Stimulated activated CD4-positive, alpha-beta T cell treated with anti-CD3 and anti-CD28 coated beads, Interleukin-2, amount 100 ng/mL, for 24 hours (primary cell): Measurements from ENCODE around the gene LEO1.

Experiments
- DNase-seq, 2 donors: peaks; one replicate each; pipeline ENCODE4 v3.0.0-alpha.2; 2020

LEO1 gene

DNA sequence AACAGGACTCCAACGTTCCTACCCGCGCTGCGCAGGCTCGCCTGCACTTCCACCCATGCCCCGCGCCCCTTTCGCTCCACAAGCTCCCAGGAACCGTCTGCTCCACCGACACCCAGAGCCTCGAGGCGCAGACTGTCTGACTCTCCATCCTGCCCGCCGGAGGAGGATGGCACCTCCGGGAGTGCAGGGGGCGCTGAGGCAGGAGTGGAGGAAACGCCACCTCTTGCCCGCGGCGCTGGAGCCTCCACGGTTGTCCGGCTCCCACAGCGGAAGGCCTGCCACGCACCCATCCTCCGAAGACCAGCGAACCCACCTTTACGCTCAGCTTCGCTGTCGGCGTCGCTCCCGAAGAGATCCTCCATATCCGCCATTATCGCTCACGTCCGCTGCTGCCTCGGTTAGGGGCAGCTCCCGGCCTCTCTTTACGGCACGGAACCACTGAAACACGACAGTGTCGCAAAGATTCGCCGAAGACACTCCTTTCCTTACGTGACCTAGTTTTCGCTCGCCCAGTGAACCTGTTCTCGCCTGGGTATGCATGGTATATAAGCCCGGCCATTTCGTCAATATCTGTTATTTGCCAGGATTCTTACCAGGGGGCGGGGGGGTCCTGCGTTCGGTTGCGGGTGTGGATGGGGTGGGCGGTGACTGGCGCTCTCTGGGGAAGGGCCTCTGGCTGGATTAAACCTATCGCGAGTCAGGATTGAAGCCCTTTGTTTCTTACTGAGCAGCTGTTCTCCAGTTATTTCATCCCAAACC, at the start of gene LEO1:
Gene LEO1 (minus strand): TSS at position 404 of the 759 bp plus-strand sequence. CDS start 33 bp downstream, at position 371.
- DNase-seq = peak; percentile 83 to 89

DNA sequence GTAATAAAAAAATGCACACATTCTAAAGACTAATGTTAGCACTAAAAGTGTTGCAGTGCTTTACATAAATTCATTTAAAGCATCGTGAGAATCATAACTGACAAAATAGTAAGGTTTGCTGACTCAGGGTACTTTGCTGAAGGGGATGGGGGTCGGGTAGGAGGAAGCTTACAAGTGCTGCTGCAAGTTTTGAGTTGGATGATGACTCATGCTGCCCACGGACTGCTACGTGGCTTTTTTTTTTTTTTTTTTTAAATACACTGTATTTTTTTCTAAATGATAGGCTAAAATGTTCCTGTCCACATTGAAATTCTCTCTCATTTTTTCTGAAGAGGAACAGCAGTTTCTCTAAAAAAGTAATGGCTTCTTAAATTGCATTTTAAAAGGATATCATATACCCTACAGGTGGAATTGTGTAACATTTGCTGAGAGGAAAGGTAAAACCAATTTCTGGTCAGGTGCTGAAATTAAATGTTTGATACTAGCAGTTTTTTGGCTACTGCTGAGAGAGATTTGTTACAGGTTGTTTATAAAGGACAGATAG, 49.6 kb upstream of the LEO1 start:
- peak; percentile 64 to 78 for DNase-seq

DNA sequence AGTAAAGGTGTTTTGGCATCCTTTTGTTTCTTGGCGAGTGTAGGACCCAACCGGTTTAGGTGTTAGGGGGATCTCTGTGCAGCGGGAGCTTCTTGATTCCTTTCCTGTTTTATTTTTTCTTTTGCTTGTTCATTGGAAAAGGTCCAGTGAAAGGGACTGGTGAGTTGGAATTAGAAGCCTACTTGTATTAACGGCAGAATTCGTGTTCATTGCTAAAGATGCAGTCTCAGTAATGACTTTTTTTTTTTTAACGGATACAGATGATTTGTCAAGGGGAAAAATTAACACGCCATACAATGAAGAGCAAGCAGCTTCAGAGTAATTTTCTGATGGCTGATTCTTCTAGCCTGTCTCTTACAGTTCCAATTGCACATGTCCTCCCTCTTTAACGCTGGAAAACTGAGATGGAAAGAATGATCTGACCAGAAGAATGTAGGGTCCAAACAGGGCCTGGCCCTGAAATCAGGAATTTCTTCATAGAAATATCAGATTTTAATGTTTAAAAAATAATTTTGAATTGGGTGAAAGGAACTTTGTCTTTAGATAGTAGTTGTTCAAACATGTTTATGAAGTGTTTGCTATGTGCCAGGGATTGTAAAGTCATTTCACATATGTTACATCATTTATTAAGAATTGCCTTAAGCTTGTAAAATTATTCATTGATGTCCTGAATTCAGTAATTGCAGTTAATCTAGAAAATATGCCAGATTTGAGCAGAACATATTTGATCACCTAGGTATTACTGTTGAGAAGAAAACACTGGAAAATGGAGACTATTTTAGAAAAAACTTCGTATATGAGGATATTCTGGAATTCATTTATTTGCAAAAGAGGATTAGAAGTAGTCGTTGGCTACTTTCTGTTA, 48.9 kb upstream of the LEO1 start:
- peak in 1 of 2 donors; percentile 26 for DNase-seq

DNA sequence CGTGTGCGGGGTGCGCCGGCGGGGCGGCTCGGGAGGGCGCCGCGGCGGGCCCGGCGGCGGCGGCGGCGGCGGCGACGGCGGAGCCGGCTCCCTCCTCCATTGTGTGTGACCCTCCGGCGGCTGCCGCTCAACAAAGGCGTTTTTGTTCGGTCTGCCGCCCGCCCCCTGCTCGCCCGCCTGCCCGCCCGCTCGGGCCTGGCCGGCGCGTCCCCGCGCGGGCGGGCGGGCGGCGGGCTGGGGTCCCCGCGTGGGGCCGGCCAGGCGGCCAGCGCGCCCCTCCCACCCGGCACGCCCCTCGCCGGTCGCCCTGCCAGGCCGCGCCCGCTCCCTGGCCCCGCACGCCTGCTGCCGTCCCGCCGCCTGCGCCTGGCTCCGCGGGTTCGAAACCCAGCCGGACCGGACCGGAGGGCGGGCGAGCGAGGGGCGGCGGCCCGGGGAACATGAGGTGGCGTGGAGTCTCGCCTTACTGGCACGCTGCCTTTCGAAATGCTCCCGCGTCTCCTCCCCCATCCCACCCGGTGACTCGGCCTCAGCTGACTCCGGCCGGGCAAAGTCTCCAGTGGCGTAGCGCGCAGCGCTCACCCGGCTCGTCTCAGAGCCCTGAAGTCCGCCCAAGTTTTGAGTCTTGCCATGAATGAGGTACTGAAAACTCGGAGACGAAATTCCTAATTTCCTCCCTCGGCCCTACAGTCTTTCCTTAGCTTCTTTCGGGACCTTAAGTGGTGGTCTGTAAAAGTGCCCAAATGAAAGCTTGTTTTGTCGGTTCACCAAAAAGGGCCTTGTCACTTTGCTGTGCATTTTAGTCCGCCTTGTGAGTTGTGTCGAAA, 48.0 kb upstream of the LEO1 start:
- peak; percentile 71 for DNase-seq

DNA sequence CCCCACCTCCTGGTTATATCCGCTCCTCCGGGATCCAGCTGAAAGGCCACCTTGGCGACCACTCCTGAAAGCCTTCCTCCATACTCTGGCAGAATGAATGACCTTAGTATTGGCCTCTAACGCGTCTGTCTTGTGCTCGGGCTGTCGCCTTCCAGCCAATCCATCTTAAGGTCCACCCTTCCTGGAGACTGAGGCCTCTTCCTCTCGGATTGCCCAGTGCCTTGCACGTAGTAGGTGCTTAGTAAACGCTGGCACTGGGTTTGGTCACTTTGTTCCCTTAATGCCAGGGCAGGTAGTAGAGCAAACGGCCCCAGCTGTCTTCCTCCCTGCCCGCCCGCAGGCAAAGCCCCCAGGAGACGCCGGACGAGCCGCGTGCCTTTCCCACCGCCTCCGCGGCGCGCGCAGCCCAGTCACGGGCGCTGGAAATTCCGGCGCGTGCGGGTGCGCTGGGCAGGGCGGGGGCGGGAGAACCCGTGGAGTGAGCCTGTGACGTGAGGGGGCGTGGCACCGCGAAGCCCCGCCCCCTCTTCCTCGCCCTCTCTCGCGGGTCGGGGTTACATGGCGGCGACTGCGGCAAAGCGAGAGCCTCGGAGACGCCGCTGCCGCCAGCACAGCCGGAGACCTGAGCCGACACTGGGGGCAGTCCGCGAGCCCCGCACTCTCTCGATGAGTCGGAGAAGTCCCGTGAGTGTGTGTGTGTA, 47.3 kb upstream of the LEO1 start, which contains the start of gene MAPK6:
Gene MAPK6 (plus strand): TSS at position 527 of the 701 bp plus-strand sequence. CDS start 27,242 bp downstream, outside the sequence.
- DNase-seq = peak; percentile 95 to 96

DNA sequence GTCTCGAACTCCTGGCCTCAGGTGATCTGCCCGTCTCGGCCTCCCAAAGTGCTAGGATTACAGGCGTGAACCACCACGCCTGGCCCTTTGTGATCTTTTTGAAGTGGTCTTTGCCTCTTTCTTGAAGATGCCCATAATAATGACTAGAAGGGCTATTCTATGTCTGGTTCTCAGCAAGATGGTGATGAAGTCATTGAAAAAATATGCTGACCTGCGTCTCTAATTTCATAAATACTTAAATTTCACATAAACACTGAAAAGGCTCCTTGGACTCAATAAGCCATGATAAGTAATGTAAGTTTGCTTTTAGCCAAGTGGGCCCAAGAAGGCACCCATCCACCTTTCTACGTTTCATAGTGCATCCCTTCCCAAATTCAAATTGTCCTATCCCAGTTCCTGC, 46.7 kb upstream of the LEO1 start:
- DNase-seq = no peak

DNA sequence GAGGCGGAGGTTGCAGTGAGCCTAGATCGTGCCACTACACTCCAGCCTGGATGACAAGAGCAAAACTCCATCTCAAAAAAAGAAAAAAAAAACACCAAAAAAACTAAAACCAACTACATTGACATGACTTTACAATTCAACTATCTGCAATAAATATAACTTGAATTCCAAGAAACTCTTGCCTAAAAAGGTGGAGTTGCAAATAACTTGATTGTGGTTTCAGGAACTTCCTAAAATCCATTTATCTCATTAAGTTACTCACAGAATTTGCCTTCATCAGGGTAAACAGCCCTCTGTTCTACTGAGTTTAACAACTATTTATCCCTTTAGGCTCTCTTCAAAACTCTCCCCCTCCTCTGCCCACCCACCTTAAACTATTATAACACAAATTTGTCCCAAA, 44.7 kb upstream of the LEO1 start:
- DNase-seq = no peak

DNA sequence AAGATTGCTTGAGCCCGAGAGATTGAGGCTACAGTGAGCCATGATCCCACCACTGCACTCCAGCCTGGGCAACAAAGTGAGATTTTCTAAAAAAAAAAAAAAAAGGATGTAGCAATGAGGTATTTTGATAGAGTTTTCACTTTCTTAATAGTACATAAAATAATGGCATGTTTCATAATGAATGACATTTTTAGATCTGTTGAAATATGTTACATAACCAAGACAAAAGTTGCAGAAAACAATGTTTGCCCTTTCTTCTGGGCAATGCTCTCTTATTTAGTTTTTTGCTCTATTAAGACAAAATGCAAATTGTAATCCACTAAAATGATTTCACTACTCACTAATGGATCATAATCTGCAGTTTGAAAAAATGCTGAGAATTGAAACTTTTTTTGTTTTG, 43.0 kb upstream of the LEO1 start:
- DNase-seq = no peak

DNA sequence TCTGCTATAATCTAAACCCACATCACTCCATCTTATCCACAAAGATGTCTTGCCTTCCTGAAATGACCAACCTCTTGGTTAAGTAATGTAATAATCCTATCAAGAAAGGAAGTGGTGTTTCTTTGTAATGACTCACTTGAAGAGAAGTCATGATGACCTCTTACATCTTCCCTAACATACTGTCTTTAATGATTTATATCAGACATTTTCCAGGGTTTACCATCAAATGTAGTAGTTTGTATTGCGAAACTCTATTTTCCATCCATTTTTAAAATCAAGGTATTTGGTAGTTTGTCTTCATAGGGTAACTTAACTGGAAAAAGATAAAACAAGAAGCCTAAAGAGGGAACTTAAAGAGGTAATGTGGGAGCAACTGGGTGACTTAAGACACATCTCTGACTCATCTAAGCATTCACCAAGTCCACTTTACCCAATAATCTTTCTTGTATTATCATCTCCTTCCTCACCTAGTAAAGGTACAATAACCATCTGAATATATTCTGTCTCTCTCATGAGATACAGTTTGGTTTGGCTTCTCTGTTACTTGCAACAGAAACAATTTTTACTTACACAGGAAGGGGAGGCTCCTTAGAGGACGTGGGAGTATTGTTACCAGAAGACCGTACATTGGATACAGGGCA, 41.7 kb upstream of the LEO1 start:
- DNase-seq = no peak

DNA sequence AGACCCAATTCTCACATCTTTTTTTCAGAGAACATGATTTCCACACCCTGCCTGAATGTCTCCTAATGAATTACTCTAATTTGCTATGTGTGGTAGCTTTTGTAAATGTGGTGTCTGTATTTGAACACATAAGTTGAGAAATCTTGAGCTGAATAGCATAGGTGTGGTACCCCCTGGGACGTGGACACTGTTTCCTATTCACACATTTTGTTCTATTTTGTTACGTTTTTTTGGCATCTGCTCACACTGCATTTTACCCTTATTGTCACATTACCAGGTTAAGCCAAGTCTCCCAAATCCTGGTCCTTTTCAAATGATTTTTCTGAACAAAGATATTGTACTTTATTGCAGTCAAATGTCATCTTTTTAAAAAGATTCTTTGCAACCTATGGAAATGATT, 40.6 kb upstream of the LEO1 start:
- DNase-seq = no peak

DNA sequence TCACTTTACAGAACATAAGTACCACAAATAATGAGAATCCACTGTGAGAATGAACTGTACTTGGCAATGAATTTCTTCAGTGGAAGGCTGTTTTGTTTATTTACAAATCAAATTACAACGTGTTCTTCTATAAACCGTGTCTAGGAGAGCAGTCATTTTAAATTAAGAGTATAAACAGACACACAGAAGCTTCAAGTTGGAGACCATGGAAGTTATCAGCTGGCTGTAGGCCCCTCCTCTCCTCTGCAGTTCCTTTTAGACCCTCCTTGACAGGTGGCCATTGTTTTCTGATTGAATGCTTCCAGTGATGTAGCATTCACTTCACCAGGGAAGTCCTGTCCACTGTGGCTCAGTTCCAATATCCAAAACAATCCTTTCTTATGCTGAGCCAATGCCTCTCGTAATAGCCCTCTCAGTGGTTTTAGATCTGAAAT, 40.1 kb upstream of the LEO1 start:
- no peak for DNase-seq

DNA sequence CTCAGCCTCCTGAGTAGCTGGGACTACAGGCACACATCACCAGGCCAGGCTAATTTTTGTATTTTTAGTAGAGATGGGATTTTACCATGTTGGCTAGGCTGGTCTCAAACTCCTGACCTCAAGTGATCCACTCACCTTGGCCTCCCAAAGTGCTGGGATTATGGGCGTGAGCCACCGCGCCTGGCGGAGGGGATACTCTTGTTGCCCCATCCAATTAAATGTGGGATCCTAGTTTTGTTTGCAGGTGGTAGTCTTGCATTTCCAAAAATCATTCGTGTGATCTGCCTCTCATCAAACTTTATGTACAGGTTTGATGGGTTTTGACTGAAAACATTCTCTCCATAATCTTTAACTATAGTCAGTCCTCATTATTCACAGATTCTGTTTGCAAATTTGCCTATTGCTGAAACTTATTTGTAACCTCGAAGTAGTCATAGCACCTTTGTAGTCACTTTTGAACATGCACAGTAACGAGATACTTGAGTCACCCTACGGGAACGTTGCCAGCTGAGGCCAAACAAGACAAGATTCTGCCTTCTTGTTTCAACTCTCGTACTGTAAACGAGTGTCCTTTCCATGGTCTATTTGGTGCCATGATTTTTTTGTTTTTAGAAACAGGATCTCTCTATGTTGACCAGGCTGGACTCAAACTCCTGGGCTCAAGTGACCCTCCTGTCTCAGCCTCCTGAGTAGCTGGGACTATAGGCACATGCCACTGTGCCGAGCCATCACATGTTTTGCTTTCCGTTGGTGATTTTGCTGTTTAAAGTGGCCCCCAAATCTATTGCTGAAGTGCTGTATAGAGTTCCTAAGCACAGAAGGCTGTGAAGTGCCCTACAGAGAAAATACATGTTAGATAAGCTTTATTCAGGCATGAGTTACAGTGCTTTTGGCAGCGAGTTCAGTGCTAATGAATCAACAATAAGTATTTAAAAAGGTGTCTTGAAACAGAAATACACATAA, 39.3 kb upstream of the LEO1 start:
- DNase-seq = peak; percentile 66 to 75

DNA sequence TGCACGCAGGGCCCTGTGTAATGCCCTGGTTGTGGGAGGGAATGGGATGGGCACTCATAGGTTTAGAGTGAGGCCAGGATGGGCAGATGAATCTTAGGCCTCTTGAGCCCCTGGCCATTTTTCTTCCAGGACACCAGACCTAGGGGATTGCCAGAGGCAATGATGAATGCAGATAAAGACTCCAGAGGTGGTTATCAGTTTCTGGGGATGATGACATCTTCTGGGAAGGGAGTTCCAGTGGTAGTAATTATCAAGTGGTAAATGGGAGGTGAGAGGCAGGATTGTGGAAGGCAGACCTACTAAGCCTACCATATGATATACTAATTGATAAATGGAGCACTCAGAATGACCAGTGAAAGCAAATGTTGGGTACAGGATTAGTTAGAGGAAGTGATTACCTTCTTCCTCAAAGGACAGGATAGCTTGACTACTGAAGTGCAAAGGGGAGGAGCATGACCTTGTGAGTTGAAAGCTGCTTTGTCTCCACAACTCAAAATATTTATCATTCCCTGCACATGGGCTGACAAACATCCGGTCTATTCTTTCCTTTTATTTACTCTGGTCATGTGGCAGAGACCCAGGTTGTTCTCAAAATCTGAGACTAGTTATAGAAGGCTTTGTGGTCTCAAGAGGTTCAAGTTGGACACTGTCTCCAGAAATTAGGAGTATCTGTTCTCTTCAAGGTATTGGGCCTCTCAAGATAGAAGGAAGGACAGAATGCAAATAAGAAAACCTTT, 37.3 kb upstream of the LEO1 start:
- no peak for DNase-seq

DNA sequence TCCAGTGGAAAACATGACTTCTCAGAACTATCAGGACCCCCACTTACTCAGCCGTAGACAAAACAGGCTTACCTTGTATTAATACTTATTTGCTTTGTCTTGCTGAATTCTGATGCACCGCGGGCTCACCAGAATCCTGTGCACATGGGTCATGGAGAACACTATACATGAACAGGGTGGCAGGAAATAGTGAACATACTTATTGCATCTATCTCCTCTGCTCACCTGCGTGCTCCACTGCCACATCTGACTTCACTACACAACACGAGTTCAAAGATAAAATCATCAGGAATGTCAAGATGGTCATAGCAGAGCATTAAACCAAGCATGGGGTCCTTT, 36.8 kb upstream of the LEO1 start:
- DNase-seq = no peak

DNA sequence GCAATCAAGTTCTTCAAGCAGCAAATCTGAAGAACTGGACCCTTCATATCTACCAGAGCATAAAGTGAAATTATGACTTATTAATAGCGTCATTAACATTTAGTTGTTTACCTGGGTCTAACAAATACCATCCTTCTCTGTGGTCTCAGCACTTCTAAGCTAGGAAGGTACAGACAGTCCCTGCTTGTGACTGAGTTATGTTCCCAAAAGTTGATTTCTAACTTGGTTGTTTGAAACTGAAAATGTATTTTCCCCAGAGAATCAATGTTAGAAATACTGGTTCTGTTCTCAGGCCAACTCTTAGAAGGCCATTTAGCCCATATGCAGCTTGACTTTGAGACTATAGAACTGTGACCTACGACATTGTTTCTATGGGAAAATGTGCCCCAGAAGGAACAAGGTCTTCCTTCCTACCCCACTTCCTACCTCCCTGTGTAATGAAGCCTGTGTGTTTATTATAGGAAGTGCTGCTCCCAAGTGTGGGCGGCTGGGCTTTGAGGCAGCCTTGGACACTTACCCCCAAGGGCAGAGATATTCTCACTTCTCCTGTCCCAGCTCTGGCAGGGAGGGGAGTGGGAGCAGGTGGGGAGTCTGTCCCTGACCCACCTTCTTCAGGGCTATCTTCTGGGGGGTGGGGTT, 35.2 kb upstream of the LEO1 start:
- no peak for DNase-seq

DNA sequence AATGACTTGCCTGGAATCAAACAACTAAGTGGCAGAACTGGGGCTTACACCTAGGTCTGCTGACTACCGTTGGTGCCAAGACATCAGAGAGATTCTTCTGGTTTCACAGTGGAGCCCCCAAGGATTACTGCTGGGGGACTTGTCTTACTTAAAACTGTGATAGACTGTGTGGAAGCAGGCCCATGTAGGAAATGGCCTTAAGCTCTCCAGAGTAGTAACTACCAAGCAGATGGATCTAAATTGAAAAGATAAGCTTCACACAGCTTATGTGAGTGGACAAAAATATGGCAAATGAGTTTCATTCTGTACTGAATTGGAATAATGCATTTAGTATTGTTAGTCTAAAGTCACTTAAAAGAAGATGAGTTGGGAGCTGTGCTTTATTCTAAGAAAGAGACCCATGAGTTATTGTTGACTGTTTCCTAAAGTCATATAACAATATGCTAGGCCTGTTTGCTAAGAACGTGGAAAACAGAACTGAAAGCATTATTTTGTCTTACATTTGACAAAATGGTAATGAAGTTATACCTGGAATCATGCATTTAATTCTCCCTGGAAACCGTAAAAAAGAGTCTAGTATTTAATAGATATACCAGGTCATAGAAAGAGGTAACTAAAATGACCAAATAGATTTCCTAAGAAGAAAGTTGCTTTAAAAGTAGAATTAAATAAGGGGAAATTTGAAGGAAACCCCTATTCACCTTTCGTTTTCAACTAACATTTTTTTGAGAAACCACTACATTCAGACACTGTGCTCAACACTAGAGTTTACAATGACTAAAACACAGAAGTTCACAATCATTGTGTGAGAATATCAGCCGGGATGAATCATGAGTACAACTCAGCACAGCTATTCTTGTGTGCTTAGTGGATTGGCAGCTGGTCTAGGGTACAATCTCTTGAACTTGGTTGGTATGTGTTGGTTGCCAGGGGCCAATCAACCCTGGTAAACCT, 34.4 kb upstream of the LEO1 start:
- DNase-seq = peak in 1 of 2 donors; percentile 18

DNA sequence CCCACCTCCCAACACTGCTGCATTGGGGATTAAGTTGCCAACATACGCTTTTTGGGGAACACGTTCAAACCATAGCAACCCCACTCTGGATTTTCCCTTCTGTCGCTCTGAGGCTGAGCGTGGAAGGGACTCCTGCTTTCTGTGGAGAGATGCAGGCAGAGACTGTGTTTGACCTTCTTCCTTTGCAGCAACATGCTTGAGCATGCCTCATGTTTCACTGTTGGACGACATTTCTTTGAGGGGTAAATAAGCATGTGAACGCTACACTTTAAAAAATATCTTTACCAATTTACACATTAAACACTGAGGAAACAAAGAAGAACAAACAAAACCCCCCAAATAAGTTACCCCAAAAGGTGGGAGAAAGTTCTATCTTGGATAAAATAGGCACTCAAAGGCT, 33.2 kb upstream of the LEO1 start:
- DNase-seq = no peak

DNA sequence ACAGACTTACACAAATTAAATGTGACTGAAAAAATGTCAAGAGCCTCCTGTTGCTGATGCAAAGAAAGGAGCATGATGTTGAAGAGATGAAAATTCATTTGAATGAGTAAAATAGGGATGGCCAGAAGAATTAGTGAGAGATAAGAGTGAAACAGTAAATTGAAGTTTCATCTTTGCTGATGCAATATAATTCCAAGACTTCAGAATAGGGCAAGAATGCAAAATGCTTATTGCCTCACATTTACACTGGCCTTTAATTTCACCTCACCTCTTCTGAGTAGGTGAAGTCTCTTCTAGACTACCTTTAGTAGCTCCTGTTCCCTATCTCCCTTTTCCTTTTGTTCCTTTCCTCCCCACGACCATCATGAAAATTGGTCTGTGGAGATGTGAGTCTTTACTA, 32.1 kb upstream of the LEO1 start:
- DNase-seq = no peak
